ENCODE data around the gene CIAPIN1.

The CIAPIN1 gene

DNA sequence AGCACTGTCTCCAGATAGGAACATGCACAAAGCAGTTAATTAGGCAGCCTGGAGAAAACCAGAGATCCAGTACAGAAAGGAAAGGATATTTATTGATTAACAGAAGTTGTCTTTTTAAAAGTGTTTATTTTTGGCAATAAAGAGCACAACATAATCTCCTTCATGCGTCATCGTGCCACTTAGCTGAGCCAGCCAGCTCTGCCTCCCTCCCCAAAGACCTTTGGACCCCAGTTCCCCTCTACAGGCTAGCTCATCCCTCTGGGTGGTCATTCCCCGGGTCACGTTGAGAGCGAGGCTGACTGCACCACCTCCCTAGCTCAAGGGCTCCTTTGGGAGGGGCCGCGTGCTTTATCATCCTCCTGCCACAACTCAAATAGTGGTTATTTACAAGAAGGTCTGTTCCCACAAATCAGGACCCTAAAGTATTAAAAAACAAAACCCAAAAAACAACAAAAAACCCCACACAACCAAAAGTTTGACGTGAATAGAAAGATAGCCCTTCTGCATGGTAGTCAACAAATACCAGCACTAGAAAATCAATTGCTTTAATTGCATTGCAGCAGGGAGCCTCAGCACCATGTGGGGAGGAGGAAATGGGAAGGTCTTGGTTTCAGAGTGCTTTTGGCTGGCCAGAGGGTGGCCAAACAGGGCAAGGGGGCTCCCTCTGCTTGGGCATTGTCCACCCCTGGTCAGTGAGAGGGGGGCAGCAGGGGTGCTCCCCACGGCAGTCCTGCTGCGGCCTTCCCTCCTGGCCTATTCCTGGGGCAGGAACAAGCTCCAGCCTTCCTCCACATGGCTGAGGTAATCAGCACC is 24.9 kb upstream of the CIAPIN1 start:
- Histone ChIP-seq H3K9ac (ENCODE audit: low read length) (no peak overlapping the region), H3F3A (ENCODE audit: insufficient read depth, low read length) (no peaks in the 10 kb centered on the region; the same call in 1 of the 2 replicates), H3K9me2 (replicated peaks; ENCODE audit: insufficient read depth, low read length) (no peaks in the 10 kb centered on the region), H3K27ac (ENCODE audit: low read length) (no peak overlapping the region), H3K27me3 (replicated peaks; ENCODE audit: insufficient read depth, low read length) (no peaks in the 10 kb centered on the region), H2AFZ (ENCODE audit: low read length) (no peak overlapping the region), H3K79me2 (ENCODE audit: low read length) (no peaks in the 10 kb centered on the region), H4K20me1 (ENCODE audit: insufficient read depth, low read length) (no peaks in the 10 kb centered on the region), H3K36me3 (replicated peaks; ENCODE audit: insufficient read depth, low read length) (no peaks in the 10 kb centered on the region; the same call in none of the 2 replicates), H3K4me3 (ENCODE audit: low read length) (no peak overlapping the region), H3K4me2 (ENCODE audit: low read depth, low read length) (no peak overlapping the region), H3K9me3 (replicated peaks; ENCODE audit: insufficient read depth, low read length) (no peaks in the 10 kb centered on the region), H3K4me1 (ENCODE audit: low read length) (peaks cover 9% of the 10 kb centered on the region; the same call in 1 of the 2 replicates)
- DNase-seq = no peak
- TF ChIP-seq EZH2phosphoT487 (IDR thresholded peaks at IDR 0.05; ENCODE audit: low read length) = no peak
- TF ChIP-seq EZH2 (optimal IDR thresholded peaks at IDR 0.05; ENCODE audit: low read depth, low read length) = no peak
- TF ChIP-seq, protein P1, sequence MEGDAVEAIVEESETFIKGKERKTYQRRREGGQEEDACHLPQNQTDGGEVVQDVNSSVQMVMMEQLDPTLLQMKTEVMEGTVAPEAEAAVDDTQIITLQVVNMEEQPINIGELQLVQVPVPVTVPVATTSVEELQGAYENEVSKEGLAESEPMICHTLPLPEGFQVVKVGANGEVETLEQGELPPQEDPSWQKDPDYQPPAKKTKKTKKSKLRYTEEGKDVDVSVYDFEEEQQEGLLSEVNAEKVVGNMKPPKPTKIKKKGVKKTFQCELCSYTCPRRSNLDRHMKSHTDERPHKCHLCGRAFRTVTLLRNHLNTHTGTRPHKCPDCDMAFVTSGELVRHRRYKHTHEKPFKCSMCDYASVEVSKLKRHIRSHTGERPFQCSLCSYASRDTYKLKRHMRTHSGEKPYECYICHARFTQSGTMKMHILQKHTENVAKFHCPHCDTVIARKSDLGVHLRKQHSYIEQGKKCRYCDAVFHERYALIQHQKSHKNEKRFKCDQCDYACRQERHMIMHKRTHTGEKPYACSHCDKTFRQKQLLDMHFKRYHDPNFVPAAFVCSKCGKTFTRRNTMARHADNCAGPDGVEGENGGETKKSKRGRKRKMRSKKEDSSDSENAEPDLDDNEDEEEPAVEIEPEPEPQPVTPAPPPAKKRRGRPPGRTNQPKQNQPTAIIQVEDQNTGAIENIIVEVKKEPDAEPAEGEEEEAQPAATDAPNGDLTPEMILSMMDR (IDR thresholded peaks at IDR 0.05; ENCODE audit: low read length) = no peak

DNA sequence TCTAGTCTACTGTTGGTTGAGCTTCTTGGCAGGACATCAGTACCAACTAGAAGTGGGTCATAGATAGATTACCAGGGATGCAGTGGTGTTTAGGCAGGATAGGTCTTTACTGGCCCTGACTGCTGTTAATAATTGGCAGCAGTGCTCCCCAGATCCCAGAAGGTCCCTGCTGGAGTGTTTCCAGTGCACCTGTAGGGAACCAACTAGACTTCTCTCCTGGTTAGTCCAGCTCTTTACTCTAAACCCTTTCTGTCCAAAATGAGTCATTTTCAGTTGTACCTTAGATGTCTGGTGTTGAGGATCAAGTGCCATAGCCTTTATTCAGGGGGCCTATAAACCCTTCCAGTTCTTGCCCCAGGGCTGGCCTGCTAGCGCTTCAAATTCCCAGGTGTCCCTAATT is 24.0 kb upstream of the CIAPIN1 start:
- H3K4me2 ChIP-seq (ENCODE audit: low read depth, low read length) = no peak overlapping the region
- peaks cover 1% of the 10 kb centered on the region for H3K36me3 ChIP-seq (replicated peaks; ENCODE audit: insufficient read depth, low read length)
- no peak for DNase-seq
- H3K79me2 ChIP-seq (ENCODE audit: low read length) = no peaks in the 10 kb centered on the region
- no peaks in the 10 kb centered on the region; the same call in 1 of the 2 replicates for H3F3A ChIP-seq (ENCODE audit: insufficient read depth, low read length)
- H3K9me3 ChIP-seq (replicated peaks; ENCODE audit: insufficient read depth, low read length) = no peaks in the 10 kb centered on the region
- H4K20me1 ChIP-seq (ENCODE audit: insufficient read depth, low read length) = no peaks in the 10 kb centered on the region
- H3K27ac ChIP-seq (ENCODE audit: low read length) = no peak overlapping the region
- H3K9ac ChIP-seq (ENCODE audit: low read length) = no peak overlapping the region
- H3K4me1 ChIP-seq (ENCODE audit: low read length) = peaks cover 4% of the 10 kb centered on the region; the same call in 1 of the 2 replicates
- TF ChIP-seq EZH2 (optimal IDR thresholded peaks at IDR 0.05; ENCODE audit: low read depth, low read length) = no peak
- TF ChIP-seq EZH2phosphoT487 (IDR thresholded peaks at IDR 0.05; ENCODE audit: low read length) = no peak
- TF ChIP-seq, protein P1 (IDR thresholded peaks at IDR 0.05; ENCODE audit: low read length) = no peak
- no peak overlapping the region for H3K4me3 ChIP-seq (ENCODE audit: low read length)
- no peak overlapping the region for H2AFZ ChIP-seq (ENCODE audit: low read length)
- no peaks in the 10 kb centered on the region for H3K27me3 ChIP-seq (replicated peaks; ENCODE audit: insufficient read depth, low read length)
- no peaks in the 10 kb centered on the region for H3K9me2 ChIP-seq (replicated peaks; ENCODE audit: insufficient read depth, low read length)

DNA sequence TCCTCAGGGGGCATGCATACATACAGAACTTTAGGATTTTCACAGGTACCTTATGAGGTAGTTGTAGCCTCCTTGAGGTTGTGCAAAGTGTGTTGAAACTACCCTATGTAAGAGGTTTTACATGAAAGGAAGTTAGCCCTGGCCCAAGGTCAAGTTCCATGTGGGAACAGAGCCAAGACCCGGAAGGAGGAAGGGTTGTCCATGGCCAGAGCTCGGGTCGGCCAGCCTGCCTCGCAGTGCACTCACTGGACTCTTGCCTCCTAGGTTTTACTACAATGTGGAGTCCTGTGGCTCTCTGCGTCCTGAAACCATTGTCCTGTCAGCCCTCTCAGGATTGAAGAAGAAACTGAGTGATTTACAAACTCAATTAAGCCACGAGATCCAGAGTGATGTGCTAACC is 23.5 kb upstream of the CIAPIN1 start:
- no peaks in the 10 kb centered on the region for H4K20me1 ChIP-seq (ENCODE audit: insufficient read depth, low read length)

More for the DNA sequence above, 23.5 kb upstream of the CIAPIN1 start:
- H3K4me3 ChIP-seq (ENCODE audit: low read length) = no peak overlapping the region
- no peaks in the 10 kb centered on the region for H3K4me1 ChIP-seq (ENCODE audit: low read length)
- no peaks in the 10 kb centered on the region; the same call in 1 of the 2 replicates for H3F3A ChIP-seq (ENCODE audit: insufficient read depth, low read length)
- no peak overlapping the region for H3K27ac ChIP-seq (ENCODE audit: low read length)
- H2AFZ ChIP-seq (ENCODE audit: low read length) = no peak overlapping the region
- no peak overlapping the region for H3K4me2 ChIP-seq (ENCODE audit: low read depth, low read length)
- TF ChIP-seq, protein P1 (IDR thresholded peaks at IDR 0.05; ENCODE audit: low read length) = no peak
- no peak for TF ChIP-seq EZH2 (optimal IDR thresholded peaks at IDR 0.05; ENCODE audit: low read depth, low read length)
- TF ChIP-seq EZH2phosphoT487 (IDR thresholded peaks at IDR 0.05; ENCODE audit: low read length) = no peak
- DNase-seq = no peak
- no peaks in the 10 kb centered on the region for H3K27me3 ChIP-seq (replicated peaks; ENCODE audit: insufficient read depth, low read length)
- no peaks in the 10 kb centered on the region for H3K9me2 ChIP-seq (replicated peaks; ENCODE audit: insufficient read depth, low read length)
- H3K79me2 ChIP-seq (ENCODE audit: low read length) = no peaks in the 10 kb centered on the region
- no peaks in the 10 kb centered on the region for H3K9me3 ChIP-seq (replicated peaks; ENCODE audit: insufficient read depth, low read length)
- peaks cover 2% of the 10 kb centered on the region for H3K36me3 ChIP-seq (replicated peaks; ENCODE audit: insufficient read depth, low read length)
- no peak overlapping the region for H3K9ac ChIP-seq (ENCODE audit: low read length)

Measured in MM.1S (cell line).